ENCODE data around the gene ZNF487. TPM values are rescaled to one million over a fixed set of nuclear protein-coding genes. Genes with fewer than 3 reads are reported as not detected.
A peak's percentile ranks its signal among the peaks of the same experiment; 100 is the strongest.
"Not testable (repeated sequence)": the region's sequence is repeated elsewhere in the genome, so short reads cannot be mapped to it uniquely, and the experiment has no call there.

ZNF487 gene
- total RNA-seq, 1 donor from 2014 or later = 5.6 TPM

GRCh38 chr10:43430926-43431663 lies 5.8 kb upstream of the ZNF487 start:
- no peak overlapping the region for H3K27ac ChIP-seq
- ATAC-seq (no peak), DNase-seq (no peak)
- TF ChIP-seq CTCF (IDR thresholded peaks at IDR 0.05) = no peak
- H3K36me3 ChIP-seq = no peaks in the 10 kb centered on the region
- no peaks in the 10 kb centered on the region for H3K9me3 ChIP-seq
- no peaks in the 10 kb centered on the region for H3K4me1 ChIP-seq
- no peaks in the 10 kb centered on the region for H3K27me3 ChIP-seq
- intact Hi-C loops (cut with DNase I) = no loop called here
- H3K4me3 ChIP-seq = no peak overlapping the region

- intact Hi-C loops (cut with DNase I) = no loop called here
- no peak for DNase-seq
Measured at GRCh38 chr10:43437141-43437870, 395 bp downstream of the ZNF487 start.

GRCh38 chr10:43440463-43441134 lies 3.7 kb downstream of the ZNF487 start:
- Histone ChIP-seq H3K36me3 (no peaks in the 10 kb centered on the region), H3K4me1 (no peaks in the 10 kb centered on the region), H3K27ac (no peak overlapping the region), H3K9me3 (no peaks in the 10 kb centered on the region), H3K4me3 (no peak overlapping the region), H3K27me3 (no peaks in the 10 kb centered on the region)
- no peak for TF ChIP-seq CTCF (IDR thresholded peaks at IDR 0.05)
- no peak for ATAC-seq
- intact Hi-C loops (cut with DNase I) = no loop called here
- no peak for DNase-seq

More at GRCh38 chr10:43437141-43437870, 395 bp downstream of the ZNF487 start:
- no peaks in the 10 kb centered on the region for H3K4me1 ChIP-seq
- no peak for TF ChIP-seq CTCF (IDR thresholded peaks at IDR 0.05)
- no peaks in the 10 kb centered on the region for H3K27me3 ChIP-seq
- H3K4me3 ChIP-seq = peak overlapping the region; percentile 60
- no peaks in the 10 kb centered on the region for H3K36me3 ChIP-seq
- no peak for ATAC-seq
- H3K27ac ChIP-seq = peak overlapping the region; percentile 99
- H3K9me3 ChIP-seq = no peaks in the 10 kb centered on the region

GRCh38 chr10:43444323-43444722 lies 7.4 kb downstream of the ZNF487 start:
- H3K9me3 ChIP-seq = no peaks in the 10 kb centered on the region
- no peaks in the 10 kb centered on the region for H3K4me1 ChIP-seq
- intact Hi-C loops (cut with DNase I) = no loop called here
- H3K36me3 ChIP-seq = no peaks in the 10 kb centered on the region
- H3K4me3 ChIP-seq = no peak overlapping the region
- no peak overlapping the region for H3K27ac ChIP-seq
- no peak for ATAC-seq
- TF ChIP-seq CTCF (IDR thresholded peaks at IDR 0.05) = no peak
- no peaks in the 10 kb centered on the region for H3K27me3 ChIP-seq
- DNase-seq = no peak

GRCh38 chr10:43444897-43445466 lies 8.1 kb downstream of the ZNF487 start:
- intact Hi-C loops (cut with DNase I) = no loop called here
- Histone ChIP-seq H3K4me3 (no peak overlapping the region), H3K4me1 (no peaks in the 10 kb centered on the region), H3K9me3 (no peaks in the 10 kb centered on the region), H3K36me3 (no peaks in the 10 kb centered on the region), H3K27ac (no peak overlapping the region), H3K27me3 (no peaks in the 10 kb centered on the region)
- no peak for TF ChIP-seq CTCF (IDR thresholded peaks at IDR 0.05)
- DNase-seq (no peak), ATAC-seq (no peak)

- intact Hi-C loops (cut with DNase I); DNase-seq: not testable (repeated sequence)
Measured at GRCh38 chr10:43446219-43447017, 9.5 kb downstream of the ZNF487 start.

More at GRCh38 chr10:43446219-43447017, 9.5 kb downstream of the ZNF487 start:
- H3K9me3 ChIP-seq, ATAC-seq, H3K27ac ChIP-seq, H3K4me1 ChIP-seq, H3K4me3 ChIP-seq, H3K27me3 ChIP-seq, H3K36me3 ChIP-seq: not testable (repeated sequence)
